HCT116 (cell line): Measurements from ENCODE around the gene CIAO1. TPM values are rescaled to one million over a fixed set of nuclear protein-coding genes. Genes with fewer than 3 reads are reported as not detected.
A peak's percentile ranks its signal among the peaks of the same experiment; 100 is the strongest.
"Not testable (repeated sequence)": the region's sequence is repeated elsewhere in the genome, so short reads cannot be mapped to it uniquely, and the experiment has no call there.

ENCODE experiments used
- ATAC-seq: fragments of 200-7000 bp; cut with Tn5 transposase; 2 replicates; pipeline ENCODE4 v1.9.1; 2020; ENCODE audit warnings: mild to moderate bottlenecking, moderate library complexity
- BruUV-seq: library from RNA; stranded (reverse); fragments of 400-500 nt; replicated peaks from 2 replicates; lab custom pipeline; 2021; lab: Mats Ljungman, UMichigan
- CTCF ChIA-PET: fragments of 300-600 bp; sonication (Branson Sonifier 250); formaldehyde crosslinking; loops from one replicate; lab custom pipeline; 2021; ENCODE audit warnings: antibody characterized with exemption; lab: Charles Lee
- POLR2A ChIA-PET: fragments of 300-600, 350-600 bp; sonication (Branson Sonifier 250); formaldehyde crosslinking; loops from one replicate; lab custom pipeline; 2021; ENCODE audit warnings: antibody characterized with exemption; lab: Charles Lee
- RAD21 ChIA-PET, 2 experiments: fragments of 300-600 bp; sonication (Branson Sonifier 250); formaldehyde crosslinking; loops; one replicate each; lab custom pipeline; 2023; ENCODE audit warnings: low total read pairs in 2 of 2; ENCODE audit not compliant: uncharacterized antibody in 2 of 2, unreplicated experiment in 2 of 2, low non-redundant PET in 1 of 2; lab: Charles Lee
- DNase-seq: peaks from one replicate; pipeline ENCODE4 v3.0.0-alpha.2; 2010; ENCODE audit warnings: low read depth, low spot score
- H2AFZ ChIP-seq: fragments of 200-600 bp; shearing (Covaris generic), sonication (generic); 2 replicates; pipeline ENCODE4 v1.6.1; 2017; ENCODE audit warnings: low read depth, mixed run types, mixed read lengths, antibody characterized with exemption, low read length; ENCODE audit not compliant: poor library complexity, severe bottlenecking
- H3K27ac ChIP-seq: 2 replicates; pipeline ENCODE4 v1.5.1; 2012; ENCODE audit warnings: low read depth, low read length
- H3K27me3 ChIP-seq: fragments of 200-600 bp; sonication (generic); 2 replicates; pipeline ENCODE4 v1.6.1; 2016; ENCODE audit warnings: mixed run types, low read length, mixed read lengths; ENCODE audit not compliant: insufficient read depth
- H3K36me3 ChIP-seq, 2 experiments: fragments of 200-500 bp in 1 of 2; fragments of 200-600 bp in 1 of 2; sonication (Bioruptor generic) in 1 of 2; sonication (generic) in 1 of 2; 2 replicates each; pipeline versions ENCODE4 v1.5.1 to v1.6.1; 2014 to 2016; ENCODE audit warnings: low read length in 2 of 2, inconsistent platforms in 1 of 2, mixed read lengths in 1 of 2, mixed run types in 1 of 2; ENCODE audit not compliant: insufficient read depth in 2 of 2, control insufficient read depth in 1 of 2
- H3K4me1 ChIP-seq, 2 experiments: fragments of 200-600 bp in 1 of 2; sonication (generic) in 1 of 2; 2 replicates each; pipeline versions ENCODE4 v1.5.1 to v1.6.1; 2012 to 2017; ENCODE audit warnings: low read length in 2 of 2, inconsistent platforms in 1 of 2, mild to moderate bottlenecking in 1 of 2, mixed read lengths in 1 of 2, mixed run types in 1 of 2, moderate library complexity in 1 of 2; ENCODE audit not compliant: insufficient read depth in 2 of 2, control insufficient read depth in 1 of 2
- H3K4me2 ChIP-seq: fragments of 200-600 bp; sonication (generic); 2 replicates; pipeline ENCODE4 v1.6.1; 2017; ENCODE audit warnings: mixed run types, low read length, mixed read lengths
- H3K4me3 ChIP-seq, 2 experiments: fragments of 200-600 bp in 1 of 2; sonication (generic) in 1 of 2; replicated peaks in 1 of 2; 2 replicates each; pipeline ENCODE4 v1.5.1; 2011 to 2016; ENCODE audit warnings: low read length in 2 of 2, control low read depth in 1 of 2, low read depth in 1 of 2, mild to moderate bottlenecking in 1 of 2, mixed read lengths in 1 of 2, mixed run types in 1 of 2
- H3K79me2 ChIP-seq: fragments of 200-600 bp; sonication (generic); 2 replicates; pipeline ENCODE4 v1.6.1; 2017; ENCODE audit warnings: mild to moderate bottlenecking, mixed run types, low read length, moderate library complexity, mixed read lengths; ENCODE audit not compliant: insufficient read depth
- H3K9ac ChIP-seq: fragments of 200-600 bp; sonication (generic); 2 replicates; pipeline ENCODE4 v1.6.1; 2016; ENCODE audit warnings: low read length, mixed read lengths
- H3K9me2 ChIP-seq: fragments of 200-600 bp; sonication (generic), shearing (Covaris generic); 2 replicates; pipeline ENCODE4 v1.6.1; 2017; ENCODE audit warnings: mixed run types, mild to moderate bottlenecking, moderate library complexity; ENCODE audit not compliant: insufficient read depth
- H3K9me3 ChIP-seq, 2 experiments: fragments of 200-500 bp in 1 of 2; fragments of 200-600 bp in 1 of 2; sonication (Bioruptor generic) in 1 of 2; sonication (generic) in 1 of 2; 2 replicates each; pipeline ENCODE4 v1.6.1; 2014 to 2017; ENCODE audit warnings: low read length in 2 of 2, mixed read lengths in 2 of 2, inconsistent platforms in 1 of 2, low read depth in 1 of 2, mild to moderate bottlenecking in 1 of 2, mixed run types in 1 of 2, moderate library complexity in 1 of 2; ENCODE audit not compliant: control insufficient read depth in 1 of 2, insufficient read depth in 1 of 2
- H4K20me1 ChIP-seq: fragments of 200-600 bp; sonication (generic), shearing (Covaris generic); 2 replicates; pipeline ENCODE4 v1.6.1; 2017; ENCODE audit warnings: mixed run types, mild to moderate bottlenecking, moderate library complexity; ENCODE audit not compliant: insufficient read depth
- EGR1 ChIP-seq: IDR thresholded peaks from 2 replicates; pipeline ENCODE4 v1.6.1; 2012; ENCODE audit warnings: low read depth
- ELF1 ChIP-seq: IDR thresholded peaks from 2 replicates; pipeline ENCODE4 v1.6.1; 2012; ENCODE audit warnings: low read depth, borderline replicate concordance
- FOSL1 ChIP-seq: IDR thresholded peaks from 2 replicates; pipeline ENCODE4 v1.6.1; 2012; ENCODE audit warnings: low read depth
- POLR2AphosphoS5 ChIP-seq: IDR thresholded peaks from 2 replicates; pipeline ENCODE4 v1.6.1; 2011; ENCODE audit warnings: mild to moderate bottlenecking, low read depth, low read length, moderate library complexity
- SP1 ChIP-seq: IDR thresholded peaks from 2 replicates; pipeline ENCODE4 v1.6.1; 2012; ENCODE audit warnings: low read depth
- SRF ChIP-seq: IDR thresholded peaks from 2 replicates; pipeline ENCODE4 v1.6.1; 2012; ENCODE audit warnings: low read depth
- TCF7L2 ChIP-seq: IDR thresholded peaks from 2 replicates; pipeline ENCODE4 v1.7.0; 2011; ENCODE audit warnings: borderline replicate concordance, inconsistent platforms; ENCODE audit not compliant: insufficient read depth, insufficient read length; ENCODE audit errors: extremely low read depth
- YY1 ChIP-seq: IDR thresholded peaks from 2 replicates; pipeline ENCODE4 v1.6.1; 2011; ENCODE audit warnings: low read length, low read depth, moderate library complexity, mild to moderate bottlenecking; ENCODE audit not compliant: insufficient replicate concordance; ENCODE audit errors: extremely low read depth
- ZFX ChIP-seq: fragments of 450-650 bp; IDR thresholded peaks from 2 replicates; pipeline ENCODE4 v1.6.1; 2017
- intact Hi-C: fragments of 100-400 bp; cut with micrococcal nuclease; formaldehyde crosslinking; loops from 2 replicates; pipeline ENCODE4 v1.10.0; 2022
- total RNA-seq: library from RNA; stranded (reverse); gene quantifications from one replicate; pipeline ENCODE4 v1.2.1, GENCODE V29; 2021; ENCODE audit not compliant: unreplicated experiment
- TF ChIP-seq, protein P1 (sequence below), 3 experiments: fragments of 200-600 bp in 1 of 3; sonication (generic) in 1 of 3; IDR thresholded peaks in 2 of 3; conservative IDR thresholded peaks in 1 of 3; 2 replicates each; pipeline ENCODE4 v1.5.1; 2012 to 2017; ENCODE audit warnings: low read depth in 2 of 3, low read length in 2 of 3, antibody characterized with exemption in 1 of 3, borderline replicate concordance in 1 of 3, control low read depth in 1 of 3, mild to moderate bottlenecking in 1 of 3, mixed read lengths in 1 of 3, mixed run types in 1 of 3, moderate library complexity in 1 of 3; ENCODE audit not compliant: insufficient read depth in 1 of 3
- TF ChIP-seq, protein P2 (sequence below): IDR thresholded peaks from 2 replicates; pipeline ENCODE4 v1.6.1; 2012

CIAO1 gene
- total RNA-seq, 1 experiment from 2014 or later, result 76.8 TPM

DNA sequence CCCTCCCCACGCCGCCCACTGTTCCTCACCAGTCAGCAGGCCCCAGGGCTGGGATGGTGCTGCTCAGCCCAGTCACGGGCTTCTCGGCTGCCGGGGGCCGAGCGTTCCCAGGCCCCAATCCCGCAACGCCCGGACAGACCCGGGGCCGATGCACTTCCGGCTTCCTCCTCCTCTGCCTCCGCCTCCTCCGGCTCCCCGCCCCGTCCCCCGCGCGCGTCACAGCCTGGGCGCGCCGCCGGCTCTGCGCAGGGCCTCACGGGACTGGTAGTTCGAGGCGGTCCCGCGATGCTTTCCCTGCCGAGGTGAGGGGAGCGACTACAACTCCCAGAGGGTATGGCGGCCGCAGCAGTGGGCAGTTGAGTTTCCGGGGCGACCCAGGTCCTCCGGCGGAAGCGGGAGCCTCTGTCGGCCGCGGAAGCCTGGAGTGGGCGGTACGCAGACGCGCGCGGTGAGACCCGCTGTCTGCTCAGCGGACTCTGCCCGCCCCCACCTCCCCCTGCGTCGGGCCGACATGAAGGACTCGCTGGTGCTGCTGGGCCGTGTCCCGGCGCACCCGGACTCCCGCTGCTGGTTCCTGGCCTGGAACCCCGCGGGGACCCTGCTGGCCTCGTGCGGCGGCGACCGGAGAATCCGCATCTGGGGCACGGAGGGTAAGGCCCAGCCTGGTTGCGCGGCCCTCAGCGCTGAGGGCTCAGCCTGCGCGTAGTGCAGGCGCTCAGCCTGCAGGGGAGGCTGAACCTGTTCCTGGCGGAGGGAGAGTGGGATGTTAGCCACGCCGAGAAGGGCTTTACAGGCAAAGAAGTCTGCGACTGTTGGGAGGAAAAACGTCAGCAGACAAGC is at the start of gene CIAO1, which contains the start of gene TMEM127 (continued):
- TF ChIP-seq, protein P1, sequence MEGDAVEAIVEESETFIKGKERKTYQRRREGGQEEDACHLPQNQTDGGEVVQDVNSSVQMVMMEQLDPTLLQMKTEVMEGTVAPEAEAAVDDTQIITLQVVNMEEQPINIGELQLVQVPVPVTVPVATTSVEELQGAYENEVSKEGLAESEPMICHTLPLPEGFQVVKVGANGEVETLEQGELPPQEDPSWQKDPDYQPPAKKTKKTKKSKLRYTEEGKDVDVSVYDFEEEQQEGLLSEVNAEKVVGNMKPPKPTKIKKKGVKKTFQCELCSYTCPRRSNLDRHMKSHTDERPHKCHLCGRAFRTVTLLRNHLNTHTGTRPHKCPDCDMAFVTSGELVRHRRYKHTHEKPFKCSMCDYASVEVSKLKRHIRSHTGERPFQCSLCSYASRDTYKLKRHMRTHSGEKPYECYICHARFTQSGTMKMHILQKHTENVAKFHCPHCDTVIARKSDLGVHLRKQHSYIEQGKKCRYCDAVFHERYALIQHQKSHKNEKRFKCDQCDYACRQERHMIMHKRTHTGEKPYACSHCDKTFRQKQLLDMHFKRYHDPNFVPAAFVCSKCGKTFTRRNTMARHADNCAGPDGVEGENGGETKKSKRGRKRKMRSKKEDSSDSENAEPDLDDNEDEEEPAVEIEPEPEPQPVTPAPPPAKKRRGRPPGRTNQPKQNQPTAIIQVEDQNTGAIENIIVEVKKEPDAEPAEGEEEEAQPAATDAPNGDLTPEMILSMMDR (IDR thresholded peaks at IDR 0.05 in 2 of 3, conservative IDR thresholded peaks at IDR 0.05 in 1 of 3; ENCODE audit: borderline replicate concordance in 1 of 3, insufficient read depth in 1 of 3, low read depth in 2 of 3, low read length in 2 of 3), result peak in 2 of 3 experiments; percentile 20 to 26; a peak in 2 of 6 replicates
- TF ChIP-seq EGR1 (peak; percentile 90), ZFX (peak; percentile 89), POLR2AphosphoS5 (peak; percentile 86), SRF (peak; percentile 83; the same call in 1 of the 2 replicates)

DNA sequence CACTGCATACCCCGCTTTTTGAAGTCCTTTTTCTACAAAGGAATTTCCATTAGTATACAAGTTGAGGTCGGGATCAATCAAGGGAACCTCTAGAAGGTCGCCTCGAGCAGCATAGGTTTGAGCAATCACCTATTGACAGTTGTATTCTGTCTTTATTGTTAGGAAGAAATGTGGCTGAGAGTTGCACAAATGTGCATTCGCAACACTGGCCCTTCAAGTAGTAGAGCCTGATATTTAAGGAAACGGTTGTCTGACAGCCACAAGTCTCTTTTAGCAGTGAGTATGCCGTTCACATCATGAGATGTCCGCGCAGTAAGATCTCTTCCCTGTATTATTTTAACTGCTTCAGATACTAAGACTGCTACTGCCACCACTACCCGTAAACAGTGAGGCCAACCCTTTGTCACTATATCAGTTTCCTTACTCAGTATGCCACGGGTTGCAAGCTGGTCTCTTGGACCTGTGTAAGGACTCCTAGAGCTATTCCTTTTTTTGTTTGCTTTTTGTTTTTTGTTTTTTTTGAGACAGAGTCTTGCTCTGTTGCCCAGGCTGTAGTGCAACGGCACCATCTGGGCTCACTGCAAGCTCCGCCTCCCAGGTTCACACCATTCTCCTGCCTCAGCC is 47.4 kb upstream of the CIAO1 start:
- BruUV-seq, result no TSS peak
- CTCF ChIA-PET, result no interaction called here
- no peak overlapping the region for H3K4me3 ChIP-seq
- H3K9me3 ChIP-seq, result no peaks in the 10 kb centered on the region
- intact Hi-C loops, result no loop called here
- ATAC-seq (no peak), DNase-seq (no peak)
- no peaks in the 10 kb centered on the region for H3K36me3 ChIP-seq
- RAD21 ChIA-PET, result no interaction called here
- no peak overlapping the region for H2AFZ ChIP-seq
- no peak for TF ChIP-seq SRF
- no peak for TF ChIP-seq TCF7L2
- no peak for TF ChIP-seq EGR1
- TF ChIP-seq, protein P2, sequence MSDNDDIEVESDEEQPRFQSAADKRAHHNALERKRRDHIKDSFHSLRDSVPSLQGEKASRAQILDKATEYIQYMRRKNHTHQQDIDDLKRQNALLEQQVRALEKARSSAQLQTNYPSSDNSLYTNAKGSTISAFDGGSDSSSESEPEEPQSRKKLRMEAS, result no peak
- TF ChIP-seq YY1, result no peak
- no peak for TF ChIP-seq ELF1
- TF ChIP-seq FOSL1, result no peak
- no peak for TF ChIP-seq SP1
- TF ChIP-seq, protein P1 (IDR thresholded peaks at IDR 0.05 in 2 of 3, conservative IDR thresholded peaks at IDR 0.05 in 1 of 3; ENCODE audit: borderline replicate concordance in 1 of 3, insufficient read depth in 1 of 3, low read depth in 2 of 3, low read length in 2 of 3), result no peak
- POLR2A ChIA-PET, result no interaction called here
- H3K27ac ChIP-seq, result no peak overlapping the region
- 0 out of 2 replicates have a peak, but pooled peaks cover 4% of the 10 kb centered on the region for H3K79me2 ChIP-seq
- no peak overlapping the region for H3K9ac ChIP-seq
- H3K4me2 ChIP-seq, result no peak overlapping the region
- no peaks in the 10 kb centered on the region for H3K9me2 ChIP-seq
- H4K20me1 ChIP-seq, result no peaks in the 10 kb centered on the region
- H3K27me3 ChIP-seq, result no peaks in the 10 kb centered on the region
- H3K4me1 ChIP-seq, result no peaks in the 10 kb centered on the region

DNA sequence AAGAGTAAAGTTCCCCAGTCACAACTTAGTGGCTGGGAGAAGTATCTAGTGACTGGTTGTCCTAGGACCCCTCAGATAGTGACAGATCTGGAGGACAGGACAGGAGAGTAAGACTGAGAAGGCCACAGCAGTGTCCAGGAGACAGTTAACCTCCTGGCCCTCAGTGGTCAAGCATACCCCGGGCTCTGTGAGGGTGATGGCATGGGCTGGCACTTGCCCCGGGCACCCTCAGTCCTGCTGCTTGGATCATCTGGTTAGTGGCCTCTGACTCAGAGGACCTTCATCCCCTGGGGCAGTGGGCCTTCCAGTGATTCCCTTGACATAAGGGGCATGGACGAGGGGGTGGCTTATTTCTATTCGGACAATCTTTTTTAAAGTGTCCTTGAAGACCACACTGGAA is 46.1 kb upstream of the CIAO1 start:
- H3K4me3 ChIP-seq, intact Hi-C loops, H3K9me2 ChIP-seq, RAD21 ChIA-PET, H2AFZ ChIP-seq, CTCF ChIA-PET, H3K27ac ChIP-seq, H3K79me2 ChIP-seq, ATAC-seq, H3K4me1 ChIP-seq, H3K27me3 ChIP-seq, H4K20me1 ChIP-seq, H3K4me2 ChIP-seq, DNase-seq, H3K9me3 ChIP-seq, H3K9ac ChIP-seq, H3K36me3 ChIP-seq, BruUV-seq, POLR2A ChIA-PET: not testable (repeated sequence)
